GM12878 (cell line): ENCODE data around the gene SLC24A4. TPM values are rescaled to one million over a fixed set of nuclear protein-coding genes. Genes with fewer than 3 reads are reported as not detected.
A peak's percentile ranks its signal among the peaks of the same experiment; 100 is the strongest.

Experiments
- ATAC-seq: fragments of 200-7000 bp; cut with Tn5 transposase; 3 replicates; pipeline ENCODE4 v1.9.1; 2020; ENCODE audit warnings: mild to moderate bottlenecking, moderate library complexity
- BruUV-seq: library from RNA; stranded (reverse); fragments of 400-500 nt; replicated peaks from 2 replicates; lab custom pipeline; 2021; lab: Mats Ljungman, UMichigan
- CTCF ChIA-PET: fragments of 300-600 bp; sonication (Branson Sonifier 250); formaldehyde crosslinking; extraction: SDS; loops from one replicate; lab custom pipeline; 2021; ENCODE audit warnings: inconsistent platforms; lab: Yijun Ruan, JAX
- POLR2A ChIA-PET: fragments of 350-600 bp; formaldehyde crosslinking; extraction: SDS; loops from one replicate; lab custom pipeline; 2021; ENCODE audit warnings: inconsistent platforms; lab: Charles Lee
- RAD21 ChIA-PET: fragments of 300-600 bp; sonication (Branson Sonifier 250); formaldehyde crosslinking; loops from one replicate; lab custom pipeline; 2023; ENCODE audit warnings: antibody characterized with exemption; ENCODE audit not compliant: unreplicated experiment; lab: Charles Lee
- SMC1A ChIA-PET: fragments of 300-600 bp; sonication (Branson Sonifier 250); formaldehyde crosslinking; loops from one replicate; lab custom pipeline; 2023; ENCODE audit not compliant: unreplicated experiment, uncharacterized antibody; lab: Charles Lee
- DNase-seq: peaks from one replicate; pipeline ENCODE4 v3.0.0-alpha.2; 2011; ENCODE audit warnings: low read depth, low spot score
- FAIRE-seq: peaks from 3 replicates; lab custom pipeline; 2011; peaks lifted over from hg19 to GRCh38; lab: Jason Lieb, UNC
- H2AFZ ChIP-seq: 2 replicates; pipeline ENCODE4 v1.6.0; 2011; ENCODE audit warnings: low read depth, low read length, control low read depth; ENCODE audit not compliant: control insufficient read depth
- H3K27ac ChIP-seq: 2 replicates; pipeline ENCODE4 v1.5.1; 2011; ENCODE audit warnings: control low read depth; ENCODE audit not compliant: control insufficient read depth, insufficient read depth
- H3K27me3 ChIP-seq, 2 experiments: replicated peaks in 1 of 2; 2 replicates each; pipeline versions ENCODE4 v1.6.0 to v1.6.1; 2011; ENCODE audit warnings: low read length in 1 of 2; ENCODE audit not compliant: control insufficient read depth in 2 of 2, insufficient read depth in 2 of 2
- H3K36me3 ChIP-seq, 2 experiments: 2 replicates each; pipeline ENCODE4 v1.5.1; 2011; ENCODE audit warnings: low read length in 1 of 2; ENCODE audit not compliant: control insufficient read depth in 2 of 2, insufficient read depth in 2 of 2
- H3K4me1 ChIP-seq: 2 replicates; pipeline ENCODE4 v1.6.1; 2011; ENCODE audit warnings: mild to moderate bottlenecking, low read length, moderate library complexity, mixed read lengths; ENCODE audit not compliant: control insufficient read depth, insufficient read depth
- H3K4me2 ChIP-seq: 2 replicates; pipeline ENCODE4 v1.6.0; 2011; ENCODE audit warnings: control low read depth; ENCODE audit not compliant: control insufficient read depth, insufficient read depth
- H3K4me3 ChIP-seq: fragments of 200-600 bp; sonication (generic); 2 replicates; pipeline ENCODE4 v1.5.1; 2016
- H3K79me2 ChIP-seq: 2 replicates; pipeline ENCODE4 v1.6.0; 2011; ENCODE audit warnings: low read length; ENCODE audit not compliant: control insufficient read depth, insufficient read depth
- H3K9ac ChIP-seq: 2 replicates; pipeline ENCODE4 v1.8.0; 2011; ENCODE audit warnings: low read length, control low read depth, mixed read lengths; ENCODE audit not compliant: control insufficient read depth, insufficient read depth
- H3K9me3 ChIP-seq: replicated peaks from 3 replicates; pipeline ENCODE4 v1.5.1; 2011; ENCODE audit warnings: mild to moderate bottlenecking, low read length; ENCODE audit not compliant: control insufficient read depth, insufficient read depth
- H4K20me1 ChIP-seq: 2 replicates; pipeline ENCODE4 v1.6.0; 2011; ENCODE audit not compliant: control insufficient read depth, insufficient read depth
- ELK1 ChIP-seq: IDR thresholded peaks from 2 replicates; pipeline ENCODE4 v1.6.1; 2012; ENCODE audit warnings: low read depth, low read length, improper control_type of control experiment
- HDGF ChIP-seq: fragments of 450-650 bp; IDR thresholded peaks from 2 replicates; pipeline ENCODE4 v1.6.1; 2016; ENCODE audit warnings: antibody characterized with exemption
- POLR2A ChIP-seq: IDR thresholded peaks from 2 replicates; pipeline ENCODE4 v1.6.1; 2011; ENCODE audit warnings: low read depth, mild to moderate bottlenecking, low read length
- RFX5 ChIP-seq: IDR thresholded peaks from 2 replicates; pipeline ENCODE4 v1.6.1; 2011; ENCODE audit warnings: low read depth, low read length, improper control_type of control experiment
- SPI1 ChIP-seq: IDR thresholded peaks from 2 replicates; pipeline ENCODE4 v1.6.1; 2011; ENCODE audit warnings: low read depth, mild to moderate bottlenecking, low read length, moderate library complexity, borderline replicate concordance; ENCODE audit not compliant: insufficient read depth
- YBX1 ChIP-seq: fragments of 450-650 bp; IDR thresholded peaks from 2 replicates; pipeline ENCODE4 v1.6.1; 2016; ENCODE audit warnings: antibody characterized with exemption
- ZNF217 ChIP-seq: fragments of 450-650 bp; IDR thresholded peaks from 2 replicates; pipeline ENCODE4 v1.6.1; 2017; ENCODE audit warnings: antibody characterized with exemption, mild to moderate bottlenecking
- WGBS: methylation state at CpG from one replicate; pipeline ENCODE4 v1.1.6; 2016; ENCODE audit warnings: low lambda C conversion rate; ENCODE audit not compliant: insufficient replicate concordance, insufficient coverage; ENCODE audit errors: missing lambda C conversion rate; 5-methylcytosine and 5-hydroxymethylcytosine counted together
- in situ Hi-C: fragments of 300-500 bp; cut with MboI; formaldehyde crosslinking; loops from 9 replicates; pipeline ENCODE4 v1.14.3; 2018; ENCODE audit warnings: mixed read lengths
- intact Hi-C: fragments of 100-400 bp; cut with micrococcal nuclease; formaldehyde crosslinking; loops from one replicate; pipeline ENCODE4 v1.14.2; 2022; ENCODE audit not compliant: unreplicated experiment
- polyA plus RNA-seq, 11 experiments: library from polyadenylated mRNA; depleted of rRNA in 4 of 11; unstranded in 6 of 11; stranded (reverse) in 5 of 11; fragments of >200 nt; fragmentation: Nextera tagmentation in 4 of 11; fragmentation: Illumina TruSeq in 1 of 11; extraction: Ambion mirVana in 4 of 11; extraction: Trizol in 1 of 11; gene quantifications; 1 replicate in 1 of 11; 2 replicates in 10 of 11; pipeline versions ENCODE4 v1.2.1 to v1.2.3, GENCODE V29; 2011 to 2016; ENCODE audit warnings: inconsistent platforms in 2 of 11, missing spikeins in 2 of 11, low read depth in 1 of 11
- total RNA-seq, 4 experiments: library from RNA; depleted of rRNA in 3 of 4; stranded (reverse); fragments of >200 nt in 3 of 4; fragmentation: Illumina TruSeq in 1 of 4; extraction: Trizol in 1 of 4; gene quantifications; 2 replicates each; pipeline versions ENCODE4 v1.2.1 to v1.2.3, GENCODE V29; 2013 to 2021

SLC24A4 gene
- total and polyA plus RNA-seq, 10 of the 15 experiments (the other 5 are each of a cell fraction or from before 2014, with no cell fraction given) = under 0.01 to 0.46 (median 0.04) TPM; not detected in 5

GRCh38 chr14:92495027-92495426 is 172.1 kb downstream of the SLC24A4 start:
- no peak overlapping the region for H3K4me3 ChIP-seq
- H3K27me3 ChIP-seq = no peaks in the 10 kb centered on the region; a peak in 2 of 4 replicates
- no peak for DNase-seq
- H3K9me3 ChIP-seq = no peaks in the 10 kb centered on the region
- no peak overlapping the region for H3K9ac ChIP-seq
- H2AFZ ChIP-seq = no peak overlapping the region
- no peak for TF ChIP-seq ZNF217
- no peak for TF ChIP-seq RFX5
- no peak for TF ChIP-seq HDGF
- TF ChIP-seq SPI1 = peak; percentile 27; the same call in 1 of the 2 replicates
- no peak for TF ChIP-seq ELK1
- TF ChIP-seq POLR2A = no peak
- TF ChIP-seq YBX1 = no peak
- in situ Hi-C loops (no loop called here), intact Hi-C loops (no loop called here)
- H3K4me1 ChIP-seq = peaks cover 8% of the 10 kb centered on the region
- no peak for FAIRE-seq
- no peak overlapping the region for H3K4me2 ChIP-seq
- CTCF ChIA-PET = interaction anchor here (0.8 to 1.7 kb wide), 3 partner anchors 29 to 195 kb away, joined by 3 to 4 read pairs (median 3); no protein-coding TSS in a partner anchor
- 33% methylated on average over 6 of the region's 6 CpGs for WGBS
- BruUV-seq = no TSS peak
- no peaks in the 10 kb centered on the region for H3K79me2 ChIP-seq
- no peaks in the 10 kb centered on the region for H3K36me3 ChIP-seq
- RAD21 ChIA-PET = interaction anchor here (1.0 kb wide), 1 partner anchor 91 kb away, joined by 3 read pairs; no protein-coding TSS in a partner anchor
- H4K20me1 ChIP-seq = no peaks in the 10 kb centered on the region
- POLR2A ChIA-PET = interaction anchor here (0.6 to 1.2 kb wide), 2 partner anchors 10 to 173 kb away, joined by 3 read pairs; no protein-coding TSS in a partner anchor
- SMC1A ChIA-PET = interaction anchor here (0.5 to 2.9 kb wide), 11 partner anchors 9 to 99 kb away, joined by 3 to 7 read pairs (median 3); no protein-coding TSS in a partner anchor
- no peak overlapping the region for H3K27ac ChIP-seq
- ATAC-seq = no peak
